GM20000 (cell line): ENCODE measurements around the gene CORO2B.

Source experiments
- DNase-seq: peaks from one replicate; pipeline ENCODE4 v3.0.0; 2012; ENCODE audit warnings: low spot score
- CTCF ChIP-seq: IDR thresholded peaks from 2 replicates; pipeline ENCODE4 v1.5.1; 2012; ENCODE audit warnings: mild to moderate bottlenecking, control low read depth; ENCODE audit errors: extremely low read depth, missing control alignments

The CORO2B gene

DNA sequence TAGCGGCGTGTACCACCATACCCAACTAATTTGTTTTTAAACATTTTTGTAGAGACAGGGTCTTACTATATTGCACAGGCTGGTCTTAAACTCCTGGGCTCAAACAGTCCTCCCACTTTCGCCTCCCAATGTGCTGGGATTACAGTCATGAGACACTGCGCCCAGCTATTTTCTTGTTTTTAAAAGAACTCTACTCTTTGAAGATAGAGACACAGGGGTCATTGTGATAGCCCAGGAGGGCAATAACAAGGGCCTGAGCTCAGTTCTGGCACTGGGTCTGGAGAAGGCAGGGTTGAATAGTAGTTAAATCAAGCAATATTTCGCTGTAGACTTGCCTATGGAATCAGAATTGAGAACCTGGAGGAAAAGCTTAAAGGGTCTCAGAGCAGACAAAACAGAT, 143.1 kb downstream of the CORO2B start:
- TF ChIP-seq CTCF = no peak
- no peak for DNase-seq

GRCh38 chr15:68725736-68726135, 146.9 kb downstream of the CORO2B start:
- no peak for TF ChIP-seq CTCF
- no peak for DNase-seq

GRCh38 chr15:68726246-68726645, 147.5 kb downstream of the CORO2B start:
- no peak for TF ChIP-seq CTCF
- no peak for DNase-seq

GRCh38 chr15:68729789-68730411, 151.1 kb downstream of the CORO2B start:
- no peak for DNase-seq
- TF ChIP-seq CTCF = no peak

GRCh38 chr15:68730471-68730919, 151.7 kb downstream of the CORO2B start:
- TF ChIP-seq CTCF = peak; percentile 29
- DNase-seq = no peak

GRCh38 chr15:68730976-68731897, 152.4 kb downstream of the CORO2B start:
- no peak for TF ChIP-seq CTCF
- DNase-seq = no peak

GRCh38 chr15:68732451-68732850, 153.7 kb downstream of the CORO2B start:
- TF ChIP-seq CTCF = no peak
- no peak for DNase-seq
